Adrenal gland (tissue), 12 donors: ENCODE measurements around the gene RIMBP2. TPM values are rescaled to one million over a fixed set of nuclear protein-coding genes. Genes with fewer than 3 reads are reported as not detected.

Source experiments
- DNase-seq, 7 donors: peaks; one replicate each; pipeline ENCODE4 v3.0.0-alpha.2; 2019 to 2020
- H3K27ac ChIP-seq, 5 donors: fragments of 200-600 bp; sonication (generic) in 4 of 5; 1 replicate in 3 of 5; 2 replicates in 2 of 5; pipeline versions ENCODE4 v1.5.1 to v1.8.0; 2016 to 2020; ENCODE audit warnings: mild to moderate bottlenecking in 1 of 5
- H3K27me3 ChIP-seq: fragments of 200-600 bp; 2 replicates; pipeline ENCODE4 v1.8.0; 2021
- H3K36me3 ChIP-seq, 2 donors: fragments of 200-600 bp; replicated peaks in 1 of 2; 1 replicate in 1 of 2; 2 replicates in 1 of 2; pipeline versions ENCODE4 v1.5.1 to v1.8.0; 2018 to 2022
- H3K4me1 ChIP-seq, 2 donors: fragments of 200-600 bp; replicated peaks in 1 of 2; 1 replicate in 1 of 2; 2 replicates in 1 of 2; pipeline versions ENCODE4 v1.5.1 to v1.8.0; 2018 to 2021
- H3K4me3 ChIP-seq, 4 donors: fragments of 200-600 bp; sonication (generic) in 3 of 4; one replicate each; pipeline ENCODE4 v1.5.1; 2016 to 2018
- H3K9me3 ChIP-seq, 3 donors: fragments of 200-600 bp; sonication (generic) in 1 of 3; replicated peaks in 1 of 3; 1 replicate in 2 of 3; 2 replicates in 1 of 3; pipeline versions ENCODE4 v1.5.1 to v1.8.0; 2016 to 2021
- CTCF ChIP-seq, 6 experiments: fragments of 450-650 bp in 4 of 6; fragments of 200-600 bp in 2 of 6; sonication (generic) in 1 of 6; IDR thresholded peaks; 1 replicate in 5 of 6; 2 replicates in 1 of 6; pipeline versions ENCODE4 v1.5.1 to v1.8.0; 2016 to 2021; ENCODE audit warnings: antibody characterized with exemption in 6 of 6, mild to moderate bottlenecking in 2 of 6, moderate library complexity in 1 of 6
- POLR2A ChIP-seq, 2 donors: fragments of 450-650 bp; IDR thresholded peaks; one replicate each; pipeline ENCODE4 v1.6.1; 2017; ENCODE audit warnings: antibody characterized with exemption in 2 of 2, mild to moderate bottlenecking in 2 of 2, moderate library complexity in 1 of 2
- WGBS, 4 donors: extraction: QIAGEN DNeasy Blood & Tissue Kit in 2 of 4; methylation state at CpG; one replicate each; pipeline versions ENCODE4 v1.1.5 to v1.1.7; 2013 to 2017; 5-methylcytosine and 5-hydroxymethylcytosine counted together
- intact Hi-C, 2 donors: fragments of 100-400 bp; cut with DNase I; formaldehyde crosslinking; loops; one replicate each; pipeline versions ENCODE4 v1.14.1 to v1.15.0; 2022 to 2023
- polyA plus RNA-seq, 3 donors: library from polyadenylated mRNA; stranded (reverse); fragments of 200-250 nt in 2 of 3; fragments of 350-450 nt in 1 of 3; fragmentation: Illumina TruSeq in 1 of 3; extraction: RNeasy Lipid Tissue Mini Kit (QIAGEN cat#74804) in 1 of 3; gene quantifications; one replicate each; pipeline ENCODE4 v1.2.3, GENCODE V29; 2013 to 2014
- total RNA-seq, 9 donors: library from RNA; depleted of rRNA in 4 of 9; stranded (reverse); fragments of >200 nt in 4 of 9; fragments of 120-200 nt in 1 of 9; fragmentation: NEBNext Ultra II Directional in 1 of 9; extraction: Animal tissue kit (Norgen Biotek cat#: 25700) in 1 of 9; gene quantifications; one replicate each; pipeline versions ENCODE4 v1.1.0 to v1.2.4, GENCODE V29; 2013 to 2023
- donor health status: healthy with polysubstance abuse.
- donor health status: Bipolar disorder and iron deficiency.
- donor health status: DM: yes; HTN: yes; CAD: no.
- donor health status: DM: no; HTN: no; CAD: no.
- donor health status: DM: no; HTN: no; CAD: no.
- donor health status: DM: yes; HTN: yes; CAD: no.

RIMBP2 gene
- total and polyA plus RNA-seq, 12 donors, result 0.18 to 23.9 (median 6.3) TPM; not detected in 2

DNA sequence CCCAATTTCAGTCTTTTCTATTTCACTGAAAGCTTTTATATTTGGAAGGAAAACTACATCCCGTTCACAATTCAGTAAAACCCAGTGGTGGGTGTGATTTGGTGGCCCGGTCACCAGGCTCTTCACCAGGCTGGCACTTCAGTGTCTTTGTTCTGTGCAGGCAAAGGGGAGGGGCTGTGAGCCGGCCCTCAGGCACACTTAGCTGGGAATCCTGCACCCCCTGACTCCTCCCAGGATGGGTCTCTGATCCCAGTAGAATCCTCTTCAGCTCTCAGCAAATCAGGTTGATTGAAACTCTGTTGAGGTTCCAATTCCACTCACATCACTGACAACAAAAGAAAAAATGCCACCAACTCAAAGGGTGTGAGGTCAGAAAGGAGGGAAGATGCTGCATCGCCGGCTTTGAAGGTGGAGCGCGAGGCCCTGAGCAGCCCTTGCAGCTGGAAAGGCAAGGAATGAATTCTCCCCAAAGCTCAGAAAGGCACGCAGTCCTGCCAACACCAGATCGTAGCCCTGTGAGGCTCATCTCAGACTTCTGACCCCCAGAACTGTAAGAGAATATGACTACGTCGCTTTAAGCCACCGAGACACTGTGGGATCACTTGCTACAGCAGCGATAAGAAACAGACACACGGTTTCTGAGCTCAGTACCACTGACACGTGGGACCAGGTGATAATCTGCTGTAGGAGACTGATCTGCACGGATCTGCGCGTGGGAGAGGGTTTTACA is 211.8 kb downstream of the RIMBP2 start:
- TF ChIP-seq CTCF (IDR thresholded peaks at IDR 0.05), result no peak
- no peak for TF ChIP-seq POLR2A (IDR thresholded peaks at IDR 0.05)
- intact Hi-C loops, result no loop called here
- Histone ChIP-seq H3K27me3 (no peaks in the 10 kb centered on the region), H3K4me1 (no peaks in the 10 kb centered on the region), H3K4me3 (no peak overlapping the region), H3K27ac (no peak overlapping the region), H3K36me3 (no peaks in the 10 kb centered on the region), H3K9me3 (no peaks in the 10 kb centered on the region)
- 53 to 64% (median 61%) methylated on average over 16 to 18 of the region's 18 CpGs for WGBS, 4 donors
- DNase-seq, result no peak

GRCh38 chr12:130501821-130502220 is 214.3 kb downstream of the RIMBP2 start:
- intact Hi-C loops, result no loop called here
- DNase-seq, result no peak
- H3K36me3 ChIP-seq, result no peaks in the 10 kb centered on the region
- H3K4me3 ChIP-seq, result no peak overlapping the region
- H3K27ac ChIP-seq, result no peak overlapping the region
- TF ChIP-seq POLR2A (IDR thresholded peaks at IDR 0.05) (no peak), CTCF (IDR thresholded peaks at IDR 0.05) (no peak)
- H3K9me3 ChIP-seq, result no peaks in the 10 kb centered on the region
- no peaks in the 10 kb centered on the region for H3K27me3 ChIP-seq
- WGBS, 4 donors, result 69 to 88% (median 78%) methylated on average over 5 to 8 of the region's 8 CpGs
- no peaks in the 10 kb centered on the region for H3K4me1 ChIP-seq

DNA sequence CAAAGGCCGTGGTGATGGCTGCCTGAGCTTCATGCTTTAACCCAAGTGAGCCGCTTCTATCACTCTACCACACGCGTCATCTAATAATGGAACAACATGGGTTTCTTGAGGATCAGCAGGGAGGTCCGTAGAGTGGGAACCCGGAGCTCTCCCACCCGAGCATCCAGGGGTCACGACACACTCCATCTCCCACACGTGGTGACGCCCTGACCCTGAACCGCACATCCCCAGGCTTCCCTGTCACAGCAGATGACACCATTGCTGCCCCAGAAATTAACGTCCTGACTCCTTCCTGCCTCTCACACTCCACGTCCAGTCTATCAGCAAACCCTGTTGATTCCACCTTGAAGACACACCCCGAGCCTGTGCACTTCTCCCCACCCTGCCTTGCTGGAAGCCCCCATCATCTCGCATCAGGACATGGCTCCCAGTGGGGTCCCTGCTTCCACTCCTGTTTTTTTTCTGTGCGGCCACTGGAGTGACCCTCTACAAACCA is 215.2 kb downstream of the RIMBP2 start:
- DNase-seq, result no peak
- 59 to 70% (median 63%) methylated on average over 15 to 16 of the region's 16 CpGs for WGBS, 4 donors
- Histone ChIP-seq H3K4me1 (no peaks in the 10 kb centered on the region), H3K27me3 (no peaks in the 10 kb centered on the region), H3K27ac (no peak overlapping the region), H3K36me3 (no peaks in the 10 kb centered on the region), H3K4me3 (no peak overlapping the region), H3K9me3 (no peaks in the 10 kb centered on the region)
- intact Hi-C loops, result no loop called here
- TF ChIP-seq POLR2A (IDR thresholded peaks at IDR 0.05), result no peak
- TF ChIP-seq CTCF (IDR thresholded peaks at IDR 0.05), result no peak

- H3K4me1 ChIP-seq, result no peaks in the 10 kb centered on the region
- H3K27ac ChIP-seq, result no peak overlapping the region
- intact Hi-C loops, result no loop called here
- no peak for DNase-seq
- no peak overlapping the region for H3K4me3 ChIP-seq
- no peak for TF ChIP-seq CTCF (IDR thresholded peaks at IDR 0.05)
- TF ChIP-seq POLR2A (IDR thresholded peaks at IDR 0.05), result no peak
- no peaks in the 10 kb centered on the region for H3K36me3 ChIP-seq
- no peaks in the 10 kb centered on the region for H3K27me3 ChIP-seq
- 54 to 73% (median 63%) methylated on average over 4 of the region's 4 CpGs for WGBS, 4 donors
- H3K9me3 ChIP-seq, result no peaks in the 10 kb centered on the region
These were observed 216.6 kb downstream of the RIMBP2 start for GRCh38 chr12:130499474-130499873.
